GM21447 (cell line): ENCODE data around the gene LARGE1.
"Not testable (repeated sequence)": the region's sequence is repeated elsewhere in the genome, so short reads cannot be mapped to it uniquely, and the experiment has no call there.

ENCODE experiments used
- ATAC-seq: cut with Tn5 transposase; IDR thresholded peaks from one replicate; pipeline ENCODE4 v1.9.1; 2021; ENCODE audit not compliant: unreplicated experiment

Gene LARGE1

GRCh38 chr22:33569559-33569958, 350.7 kb downstream of the LARGE1 start:
- no peak for ATAC-seq

- ATAC-seq = no peak
These were observed 351.3 kb downstream of the LARGE1 start for GRCh38 chr22:33569018-33569417.

- ATAC-seq = not testable (repeated sequence)
These were observed 353.8 kb downstream of the LARGE1 start for GRCh38 chr22:33566495-33566894.

- no peak for ATAC-seq
These were observed 354.7 kb downstream of the LARGE1 start for GRCh38 chr22:33565580-33565995.

- no peak for ATAC-seq
These were observed 355.6 kb downstream of the LARGE1 start for GRCh38 chr22:33564683-33565082.

GRCh38 chr22:33563220-33563964, 356.9 kb downstream of the LARGE1 start:
- no peak for ATAC-seq

GRCh38 chr22:33562501-33562900, 357.8 kb downstream of the LARGE1 start:
- ATAC-seq = no peak

GRCh38 chr22:33561149-33561807, 359.0 kb downstream of the LARGE1 start:
- ATAC-seq = no peak

- no peak for ATAC-seq
These were observed 362.4 kb downstream of the LARGE1 start for GRCh38 chr22:33557836-33558235.

GRCh38 chr22:33555814-33556522, 364.3 kb downstream of the LARGE1 start:
- ATAC-seq = no peak

GRCh38 chr22:33553493-33553892, 366.8 kb downstream of the LARGE1 start:
- ATAC-seq = no peak

- ATAC-seq = no peak
These were observed 375.6 kb downstream of the LARGE1 start for GRCh38 chr22:33544707-33545106.

GRCh38 chr22:33542722-33543121, 377.6 kb downstream of the LARGE1 start:
- no peak for ATAC-seq

- no peak for ATAC-seq
These were observed 378.1 kb downstream of the LARGE1 start for GRCh38 chr22:33542153-33542552.

GRCh38 chr22:33539902-33540751, 380.1 kb downstream of the LARGE1 start:
- ATAC-seq = no peak

- no peak for ATAC-seq
These were observed 380.9 kb downstream of the LARGE1 start for GRCh38 chr22:33539202-33539901.

- ATAC-seq = no peak
These were observed 381.9 kb downstream of the LARGE1 start for GRCh38 chr22:33538277-33538885.

GRCh38 chr22:33537059-33537458, 383.2 kb downstream of the LARGE1 start:
- ATAC-seq = no peak

GRCh38 chr22:33535937-33536875, 384.1 kb downstream of the LARGE1 start:
- ATAC-seq = no peak
